Panc1 (cell line): ENCODE measurements around the gene ODC1.
"Not testable (repeated sequence)": the region's sequence is repeated elsewhere in the genome, so short reads cannot be mapped to it uniquely, and the experiment has no call there.

Source experiments
- POLR2AphosphoS5 ChIP-seq: IDR thresholded peaks from 2 replicates; pipeline ENCODE4 v1.6.1; 2012; ENCODE audit warnings: mild to moderate bottlenecking, low read depth, low read length, moderate library complexity
- SIN3A ChIP-seq: IDR thresholded peaks from 2 replicates; pipeline ENCODE4 v1.6.1; 2012; ENCODE audit warnings: low read depth, mild to moderate bottlenecking, low read length, moderate library complexity, borderline replicate concordance; ENCODE audit not compliant: insufficient read depth
- TCF7L2 ChIP-seq: IDR thresholded peaks from 2 replicates; pipeline ENCODE4 v1.6.1; 2011; ENCODE audit warnings: mild to moderate bottlenecking, low read depth, low read length, inconsistent platforms
- TF ChIP-seq, protein P1 (sequence below): fragments of 450-650 bp; IDR thresholded peaks from 2 replicates; pipeline ENCODE4 v1.5.1; 2017; ENCODE audit warnings: mild to moderate bottlenecking

DNA sequence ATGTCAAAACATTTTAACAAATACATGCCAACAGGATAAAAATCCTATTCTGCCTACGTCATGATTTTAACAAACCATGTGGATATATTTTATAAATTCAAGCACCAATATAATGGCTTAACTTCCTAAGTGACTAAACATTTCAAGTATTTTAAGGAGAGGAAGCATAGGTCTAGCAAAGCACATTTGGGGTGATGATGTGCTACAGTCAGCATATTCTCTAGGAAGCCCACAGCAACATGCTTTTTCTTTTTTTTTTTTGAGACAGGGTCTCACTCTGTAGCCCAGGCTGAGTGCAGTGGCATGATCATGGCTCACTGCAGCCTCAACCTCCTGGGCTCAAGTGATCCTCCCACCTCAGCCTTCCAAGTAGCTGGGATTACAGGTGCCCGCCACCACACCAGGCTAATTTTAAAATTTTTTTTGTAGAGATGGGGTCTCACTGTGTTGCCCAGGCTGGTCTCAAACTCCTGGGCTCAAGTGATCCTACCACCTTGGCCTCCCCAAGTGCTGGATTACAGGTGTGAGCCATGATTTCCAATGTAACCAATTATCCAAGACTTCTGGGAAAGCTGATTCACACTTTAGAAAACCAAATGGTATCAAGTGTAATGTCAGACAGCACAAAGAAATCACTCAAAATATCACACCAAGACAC is 5.5 kb downstream of the ODC1 start:
- TF ChIP-seq, protein P1, sequence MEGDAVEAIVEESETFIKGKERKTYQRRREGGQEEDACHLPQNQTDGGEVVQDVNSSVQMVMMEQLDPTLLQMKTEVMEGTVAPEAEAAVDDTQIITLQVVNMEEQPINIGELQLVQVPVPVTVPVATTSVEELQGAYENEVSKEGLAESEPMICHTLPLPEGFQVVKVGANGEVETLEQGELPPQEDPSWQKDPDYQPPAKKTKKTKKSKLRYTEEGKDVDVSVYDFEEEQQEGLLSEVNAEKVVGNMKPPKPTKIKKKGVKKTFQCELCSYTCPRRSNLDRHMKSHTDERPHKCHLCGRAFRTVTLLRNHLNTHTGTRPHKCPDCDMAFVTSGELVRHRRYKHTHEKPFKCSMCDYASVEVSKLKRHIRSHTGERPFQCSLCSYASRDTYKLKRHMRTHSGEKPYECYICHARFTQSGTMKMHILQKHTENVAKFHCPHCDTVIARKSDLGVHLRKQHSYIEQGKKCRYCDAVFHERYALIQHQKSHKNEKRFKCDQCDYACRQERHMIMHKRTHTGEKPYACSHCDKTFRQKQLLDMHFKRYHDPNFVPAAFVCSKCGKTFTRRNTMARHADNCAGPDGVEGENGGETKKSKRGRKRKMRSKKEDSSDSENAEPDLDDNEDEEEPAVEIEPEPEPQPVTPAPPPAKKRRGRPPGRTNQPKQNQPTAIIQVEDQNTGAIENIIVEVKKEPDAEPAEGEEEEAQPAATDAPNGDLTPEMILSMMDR: not testable (repeated sequence)
- TF ChIP-seq TCF7L2, SIN3A, POLR2AphosphoS5: not testable (repeated sequence)
